ENCODE data around the gene TGFBR3L.
A peak's percentile ranks its signal among the peaks of the same experiment; 100 is the strongest.
"Not testable (repeated sequence)": the region's sequence is repeated elsewhere in the genome, so short reads cannot be mapped to it uniquely, and the experiment has no call there.

The TGFBR3L gene

DNA sequence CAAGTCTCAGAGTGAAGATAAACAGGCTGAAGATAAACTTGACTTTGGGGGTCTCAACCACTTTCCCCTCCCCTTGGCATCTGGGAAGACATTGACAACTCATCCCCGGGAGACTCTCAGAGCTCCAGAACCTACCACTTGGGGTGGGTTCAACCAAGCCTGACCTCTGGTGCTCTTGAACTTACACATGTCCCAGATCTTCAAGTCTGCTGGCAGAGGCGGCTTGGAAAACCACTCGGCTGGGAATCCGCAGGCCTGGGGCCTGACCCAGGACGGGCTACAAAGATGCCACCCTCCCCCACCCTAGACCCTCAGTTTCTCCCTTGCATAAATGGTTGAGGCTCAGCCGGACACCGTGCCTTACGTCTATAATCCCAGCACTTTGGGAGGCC, 25.8 kb upstream of the TGFBR3L start:
- TF ChIP-seq, protein P1, sequence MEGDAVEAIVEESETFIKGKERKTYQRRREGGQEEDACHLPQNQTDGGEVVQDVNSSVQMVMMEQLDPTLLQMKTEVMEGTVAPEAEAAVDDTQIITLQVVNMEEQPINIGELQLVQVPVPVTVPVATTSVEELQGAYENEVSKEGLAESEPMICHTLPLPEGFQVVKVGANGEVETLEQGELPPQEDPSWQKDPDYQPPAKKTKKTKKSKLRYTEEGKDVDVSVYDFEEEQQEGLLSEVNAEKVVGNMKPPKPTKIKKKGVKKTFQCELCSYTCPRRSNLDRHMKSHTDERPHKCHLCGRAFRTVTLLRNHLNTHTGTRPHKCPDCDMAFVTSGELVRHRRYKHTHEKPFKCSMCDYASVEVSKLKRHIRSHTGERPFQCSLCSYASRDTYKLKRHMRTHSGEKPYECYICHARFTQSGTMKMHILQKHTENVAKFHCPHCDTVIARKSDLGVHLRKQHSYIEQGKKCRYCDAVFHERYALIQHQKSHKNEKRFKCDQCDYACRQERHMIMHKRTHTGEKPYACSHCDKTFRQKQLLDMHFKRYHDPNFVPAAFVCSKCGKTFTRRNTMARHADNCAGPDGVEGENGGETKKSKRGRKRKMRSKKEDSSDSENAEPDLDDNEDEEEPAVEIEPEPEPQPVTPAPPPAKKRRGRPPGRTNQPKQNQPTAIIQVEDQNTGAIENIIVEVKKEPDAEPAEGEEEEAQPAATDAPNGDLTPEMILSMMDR (IDR thresholded peaks at IDR 0.05; ENCODE audit: control insufficient read depth, extremely low read depth, insufficient read depth) = no peak
- no peak for DNase-seq (ENCODE audit: low read depth)
- peak overlapping the region; percentile 79 for H3K4me3 ChIP-seq (ENCODE audit: low read depth, low read length)

DNA sequence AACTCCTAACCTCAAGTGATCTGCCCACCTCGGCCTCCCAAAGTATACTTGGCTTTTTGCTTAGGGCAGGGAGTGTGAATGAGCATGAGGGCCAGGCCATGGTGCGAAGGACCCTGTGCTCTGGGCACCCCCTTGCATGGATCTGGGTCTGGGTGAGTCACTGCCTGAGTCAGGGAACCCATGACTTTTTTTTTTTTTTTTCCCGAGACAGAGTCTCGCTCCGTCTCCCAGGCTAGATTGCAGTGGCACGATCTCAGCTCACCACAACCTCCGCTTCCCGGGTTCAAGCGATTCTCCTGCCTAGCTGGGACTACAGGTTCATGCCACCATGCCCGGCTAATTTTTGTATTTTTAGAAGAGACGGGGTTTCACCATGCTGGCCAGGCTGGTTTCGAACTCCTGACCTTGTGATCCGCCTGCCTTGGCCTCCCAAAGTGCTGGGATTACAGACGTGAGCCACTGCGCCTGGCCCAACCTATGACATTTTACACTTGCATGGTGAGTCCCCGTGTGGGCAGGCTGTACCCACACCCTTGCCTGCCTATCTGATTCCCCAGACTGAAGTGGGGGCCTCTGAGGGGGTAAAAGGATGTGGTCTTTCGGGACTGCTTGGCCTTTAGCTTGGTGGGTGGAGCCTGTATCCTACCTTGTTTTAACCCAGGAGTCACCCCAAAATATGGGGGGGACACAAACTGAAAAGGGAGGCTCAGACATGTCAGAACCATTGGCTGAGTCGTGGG, 21.1 kb upstream of the TGFBR3L start:
- not testable (repeated sequence) for DNase-seq (ENCODE audit: low read depth); H3K4me3 ChIP-seq (ENCODE audit: low read depth, low read length)

DNA sequence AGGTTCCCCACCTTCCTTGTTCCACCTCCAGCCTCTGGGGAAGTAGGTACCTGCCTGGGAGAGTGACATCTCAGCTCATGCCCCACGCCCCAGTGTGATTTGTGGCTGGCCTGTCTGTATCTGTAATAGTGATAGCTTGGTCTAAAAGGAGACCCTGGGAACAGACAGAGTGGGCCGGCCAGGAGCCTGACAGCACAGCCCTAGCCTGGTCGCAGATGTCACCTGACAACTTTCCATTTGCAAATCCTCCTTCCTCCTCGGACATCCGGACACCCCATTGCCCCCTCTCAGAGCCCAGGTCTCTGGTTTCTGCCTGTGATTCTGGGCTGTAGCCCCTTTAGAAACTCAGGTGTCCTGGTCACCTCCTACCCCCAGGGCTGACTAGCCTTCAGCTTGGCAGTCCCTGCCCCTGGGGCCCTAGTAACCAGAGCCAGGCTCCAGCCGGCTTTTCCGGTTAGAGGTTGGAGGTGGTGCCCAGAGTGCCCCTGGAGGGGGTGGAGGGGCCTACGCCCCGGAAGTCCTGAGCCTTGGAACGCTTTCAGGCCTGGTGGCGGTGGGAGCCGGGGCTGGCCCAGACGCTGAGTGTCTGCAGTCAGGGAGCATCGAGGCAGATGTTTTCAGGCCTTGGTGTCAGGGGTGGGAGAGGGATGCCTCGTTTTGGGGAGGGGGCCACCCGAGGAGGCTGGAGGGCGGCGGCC, 19.9 kb upstream of the TGFBR3L start:
- TF ChIP-seq, protein P1 (IDR thresholded peaks at IDR 0.05; ENCODE audit: control insufficient read depth, extremely low read depth, insufficient read depth) = no peak
- DNase-seq (ENCODE audit: low read depth) = peak; percentile 65
- H3K4me3 ChIP-seq (ENCODE audit: low read depth, low read length) = peak overlapping the region; percentile 28

DNA sequence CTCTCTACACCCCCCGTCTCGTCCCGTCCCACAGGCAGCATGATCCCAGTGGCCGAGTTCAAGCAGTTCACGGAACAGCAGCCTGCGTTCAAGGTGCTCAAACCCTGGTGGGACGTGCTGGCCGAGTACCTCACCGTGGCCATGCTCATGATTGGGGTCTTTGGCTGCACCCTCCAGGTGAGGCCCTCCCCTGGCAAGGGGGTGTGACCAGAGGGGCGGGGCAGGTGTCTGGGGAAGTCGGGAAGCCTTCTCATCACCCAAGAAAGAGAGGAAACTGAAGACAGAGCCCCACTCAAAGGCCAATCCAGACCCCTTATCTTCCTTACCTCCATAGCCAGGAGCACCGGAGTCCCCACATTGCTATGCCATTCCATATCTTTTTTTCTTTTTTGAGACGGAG, 19.1 kb upstream of the TGFBR3L start:
- no peak for DNase-seq (ENCODE audit: low read depth)
- TF ChIP-seq, protein P1 (IDR thresholded peaks at IDR 0.05; ENCODE audit: control insufficient read depth, extremely low read depth, insufficient read depth) = no peak
- no peak overlapping the region for H3K4me3 ChIP-seq (ENCODE audit: low read depth, low read length)

DNA sequence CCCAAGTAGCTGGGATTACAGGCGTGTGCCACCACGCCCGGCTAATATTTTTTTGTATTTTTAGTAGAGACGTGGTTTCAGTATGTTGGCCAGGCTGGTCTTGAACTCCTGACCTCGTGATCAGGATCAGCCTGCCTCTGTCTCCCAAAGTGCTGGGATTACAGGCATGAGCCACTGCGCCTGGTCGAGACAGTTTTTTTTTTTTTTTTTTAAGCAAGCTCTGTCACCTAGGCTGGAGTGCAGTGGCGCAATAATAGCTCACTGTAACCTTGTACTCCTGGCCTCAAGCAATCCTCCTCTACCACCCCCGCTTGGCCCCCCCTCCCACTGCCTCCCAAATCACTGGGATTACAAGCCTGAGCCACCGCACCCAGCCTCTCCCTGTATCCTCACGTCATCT, 17.3 kb upstream of the TGFBR3L start:
- no peak for DNase-seq (ENCODE audit: low read depth)
- TF ChIP-seq, protein P1 (IDR thresholded peaks at IDR 0.05; ENCODE audit: control insufficient read depth, extremely low read depth, insufficient read depth) = no peak
- no peak overlapping the region for H3K4me3 ChIP-seq (ENCODE audit: low read depth, low read length)

DNA sequence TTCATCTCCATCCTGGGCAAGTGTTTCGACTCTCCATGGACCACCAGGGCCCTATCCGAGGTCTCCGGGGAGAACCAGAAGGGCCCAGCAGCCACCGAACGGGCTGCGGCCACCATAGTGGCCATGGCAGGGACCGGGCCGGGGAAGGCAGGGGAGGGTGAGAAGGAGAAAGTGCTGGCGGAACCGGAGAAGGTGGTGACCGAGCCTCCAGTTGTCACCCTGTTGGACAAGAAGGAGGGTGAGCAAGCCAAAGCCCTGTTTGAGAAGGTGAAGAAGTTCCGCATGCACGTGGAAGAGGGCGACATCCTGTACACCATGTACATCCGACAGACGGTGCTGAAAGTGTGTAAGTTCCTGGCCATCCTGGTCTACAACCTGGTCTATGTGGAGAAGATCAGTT, 15.7 kb upstream of the TGFBR3L start:
- TF ChIP-seq, protein P1 (IDR thresholded peaks at IDR 0.05; ENCODE audit: control insufficient read depth, extremely low read depth, insufficient read depth) = no peak
- no peak overlapping the region for H3K4me3 ChIP-seq (ENCODE audit: low read depth, low read length)
- DNase-seq (ENCODE audit: low read depth) = no peak

DNA sequence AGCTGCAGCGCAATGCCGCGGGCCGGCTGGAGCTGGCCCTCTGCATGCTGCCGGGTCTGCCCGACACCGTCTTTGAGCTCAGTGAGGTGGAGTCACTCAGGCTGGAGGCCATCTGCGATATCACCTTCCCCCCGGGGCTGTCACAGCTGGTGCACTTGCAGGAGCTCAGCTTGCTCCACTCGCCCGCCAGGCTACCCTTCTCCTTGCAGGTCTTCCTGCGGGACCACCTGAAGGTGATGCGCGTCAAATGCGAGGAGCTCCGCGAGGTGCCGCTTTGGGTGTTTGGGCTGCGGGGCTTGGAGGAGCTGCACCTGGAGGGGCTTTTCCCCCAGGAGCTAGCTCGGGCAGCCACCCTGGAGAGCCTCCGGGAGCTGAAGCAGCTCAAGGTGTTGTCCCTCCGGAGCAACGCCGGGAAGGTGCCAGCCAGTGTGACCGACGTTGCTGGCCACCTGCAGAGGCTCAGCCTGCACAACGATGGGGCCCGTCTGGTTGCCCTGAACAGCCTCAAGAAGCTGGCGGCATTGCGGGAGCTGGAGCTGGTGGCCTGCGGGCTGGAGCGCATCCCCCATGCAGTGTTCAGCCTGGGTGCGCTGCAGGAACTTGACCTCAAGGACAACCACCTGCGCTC, 14.8 kb upstream of the TGFBR3L start:
- TF ChIP-seq, protein P1 (IDR thresholded peaks at IDR 0.05; ENCODE audit: control insufficient read depth, extremely low read depth, insufficient read depth) = no peak
- no peak overlapping the region for H3K4me3 ChIP-seq (ENCODE audit: low read depth, low read length)
- DNase-seq (ENCODE audit: low read depth) = no peak

Measured in LNCaP clone FGC (cell line).